Activated CD8-positive, alpha-beta memory T cell treated with anti-CD3 and anti-CD28 coated beads, Interleukin-2, amount 10 ng/mL, durations not matched to agents 7 days and 5 days (primary cell): ENCODE measurements around the gene SLC19A3. TPM values are rescaled to one million over a fixed set of nuclear protein-coding genes. Genes with fewer than 3 reads are reported as not detected.
"Not testable (repeated sequence)": the region's sequence is repeated elsewhere in the genome, so short reads cannot be mapped to it uniquely, and the experiment has no call there.

Experiments
- ATAC-seq: fragments of 150-1000 bp; cut with Tn5 transposase; one replicate; pipeline ENCODE4 v1.10.0; 2021; ENCODE audit warnings: moderate library complexity
- CTCF ChIA-PET: fragments of 350-600 bp; sonication (Branson Sonifier 250); formaldehyde crosslinking; loops from one replicate; lab custom pipeline; 2021; ENCODE audit warnings: antibody characterized with exemption; lab: Charles Lee
- DNase-seq: peaks from one replicate; pipeline ENCODE4 v3.0.0-alpha.2; 2020
- H3K27ac Mint-ChIP-seq: one replicate; pipeline ENCODE4 v1.8.0; 2021; ENCODE audit warnings: mild to moderate bottlenecking, mixed read lengths
- H3K27me3 Mint-ChIP-seq: one replicate; pipeline ENCODE4 v1.8.0; 2021; ENCODE audit warnings: mixed read lengths
- H3K36me3 Mint-ChIP-seq: one replicate; pipeline ENCODE4 v1.8.0; 2021; ENCODE audit warnings: mild to moderate bottlenecking, mixed read lengths
- H3K4me1 Mint-ChIP-seq: one replicate; pipeline ENCODE4 v1.8.0; 2021; ENCODE audit warnings: mixed read lengths
- H3K4me3 Mint-ChIP-seq: one replicate; pipeline ENCODE4 v1.8.0; 2021; ENCODE audit warnings: mild to moderate bottlenecking, moderate library complexity, mixed read lengths
- H3K9me3 Mint-ChIP-seq: one replicate; pipeline ENCODE4 v1.8.0; 2022; ENCODE audit warnings: low read depth, mixed read lengths
- total RNA-seq, 2 experiments: library from RNA; stranded (reverse); gene quantifications; one replicate each; pipeline ENCODE4 v1.2.3, GENCODE V29; 2021

Gene SLC19A3
- total RNA-seq, 2 experiments from 2014 or later = not detected

GRCh38 chr2:227722821-227723220, 5.0 kb upstream of the SLC19A3 start:
- CTCF ChIA-PET, H3K4me1 Mint-ChIP-seq, H3K36me3 Mint-ChIP-seq, H3K4me3 Mint-ChIP-seq, DNase-seq, H3K27ac Mint-ChIP-seq, H3K9me3 Mint-ChIP-seq, ATAC-seq: not testable (repeated sequence)
- peaks cover 18% of the 10 kb centered on the region for H3K27me3 Mint-ChIP-seq

- CTCF ChIA-PET = no interaction called here
- Mint-ChIP-seq H3K4me1 (no peaks in the 10 kb centered on the region), H3K4me3 (no peak overlapping the region), H3K36me3 (no peaks in the 10 kb centered on the region), H3K27me3 (peaks cover 27% of the 10 kb centered on the region), H3K9me3 (no peaks in the 10 kb centered on the region), H3K27ac (no peak overlapping the region)
- no peak for DNase-seq
- no peak for ATAC-seq
These were observed 2.9 kb upstream of the SLC19A3 start for GRCh38 chr2:227720680-227721079.

GRCh38 chr2:227719641-227720040, 1.8 kb upstream of the SLC19A3 start:
- no peak overlapping the region for H3K27ac Mint-ChIP-seq
- H3K36me3 Mint-ChIP-seq = no peaks in the 10 kb centered on the region
- DNase-seq = no peak
- H3K27me3 Mint-ChIP-seq = peaks cover 27% of the 10 kb centered on the region
- CTCF ChIA-PET = no interaction called here
- H3K9me3 Mint-ChIP-seq = no peaks in the 10 kb centered on the region
- H3K4me3 Mint-ChIP-seq = no peak overlapping the region
- no peak for ATAC-seq
- no peaks in the 10 kb centered on the region for H3K4me1 Mint-ChIP-seq

GRCh38 chr2:227716501-227716900, 1.3 kb downstream of the SLC19A3 start:
- DNase-seq (no peak), ATAC-seq (no peak)
- H3K4me3 Mint-ChIP-seq = no peak overlapping the region
- no peak overlapping the region for H3K27ac Mint-ChIP-seq
- no peaks in the 10 kb centered on the region for H3K9me3 Mint-ChIP-seq
- no peaks in the 10 kb centered on the region for H3K36me3 Mint-ChIP-seq
- CTCF ChIA-PET = interaction anchor here (0.7 kb wide), 1 partner anchor 306 kb away, joined by 3 read pairs; no protein-coding TSS in a partner anchor
- no peaks in the 10 kb centered on the region for H3K4me1 Mint-ChIP-seq
- H3K27me3 Mint-ChIP-seq = peaks cover 13% of the 10 kb centered on the region

DNA sequence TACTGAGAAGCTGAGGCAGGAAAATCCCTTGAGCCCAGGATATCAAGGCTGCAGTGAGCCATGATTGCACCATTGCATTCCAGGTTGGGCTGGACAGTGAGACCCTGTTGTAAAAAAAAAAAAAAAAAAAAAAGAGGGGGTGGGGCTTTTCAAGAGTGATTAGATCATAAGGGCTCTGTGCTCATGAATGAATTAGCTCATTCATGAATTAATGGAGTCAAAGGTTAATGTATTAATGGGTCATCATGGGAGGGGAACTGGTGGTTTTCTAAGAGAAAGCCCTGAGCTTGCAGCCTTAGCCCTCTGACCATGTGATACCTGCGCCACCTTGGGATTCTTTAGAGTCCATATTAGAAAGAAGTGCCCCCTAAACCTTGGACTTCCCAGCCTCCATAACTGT, 4.5 kb downstream of the SLC19A3 start:
- ATAC-seq (no peak), DNase-seq (no peak)
- CTCF ChIA-PET = interaction anchor here (1.1 kb wide), 1 partner anchor 55 kb away, joined by 3 read pairs; no protein-coding TSS in a partner anchor
- Mint-ChIP-seq H3K4me3 (no peak overlapping the region), H3K27me3 (peaks cover 13% of the 10 kb centered on the region), H3K9me3 (no peaks in the 10 kb centered on the region), H3K27ac (no peak overlapping the region), H3K4me1 (no peaks in the 10 kb centered on the region), H3K36me3 (no peaks in the 10 kb centered on the region)

GRCh38 chr2:227710986-227711385, 6.8 kb downstream of the SLC19A3 start:
- Mint-ChIP-seq H3K4me1 (no peaks in the 10 kb centered on the region), H3K27me3 (no peaks in the 10 kb centered on the region), H3K27ac (no peak overlapping the region), H3K4me3 (no peak overlapping the region), H3K9me3 (no peaks in the 10 kb centered on the region), H3K36me3 (no peaks in the 10 kb centered on the region)
- ATAC-seq = no peak
- CTCF ChIA-PET = no interaction called here
- no peak for DNase-seq

DNA sequence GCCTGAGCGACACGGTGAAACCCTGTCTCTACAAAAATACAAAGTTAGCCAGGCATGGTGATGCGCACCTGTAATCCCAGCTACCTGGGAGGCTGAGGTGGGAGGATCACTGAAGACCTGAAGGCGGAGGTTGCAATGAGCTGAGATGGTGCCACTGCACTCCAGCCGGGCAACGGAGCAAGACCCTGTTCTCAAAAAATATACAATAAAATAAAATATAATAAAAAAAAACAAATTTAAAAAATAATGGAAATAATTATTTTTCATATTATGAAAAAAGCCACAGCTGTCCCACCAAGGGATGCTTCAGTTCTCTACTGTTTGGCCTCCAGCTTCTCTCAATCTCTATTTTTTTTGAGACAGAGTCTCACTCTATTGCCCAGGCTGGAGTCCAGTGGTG, 10.4 kb downstream of the SLC19A3 start:
- H3K27me3 Mint-ChIP-seq = peaks cover 7% of the 10 kb centered on the region
- no peaks in the 10 kb centered on the region for H3K9me3 Mint-ChIP-seq
- CTCF ChIA-PET = no interaction called here
- no peaks in the 10 kb centered on the region for H3K36me3 Mint-ChIP-seq
- no peak overlapping the region for H3K27ac Mint-ChIP-seq
- ATAC-seq = no peak
- DNase-seq = no peak
- no peak overlapping the region for H3K4me3 Mint-ChIP-seq
- H3K4me1 Mint-ChIP-seq = no peaks in the 10 kb centered on the region

- peaks cover 7% of the 10 kb centered on the region for H3K27me3 Mint-ChIP-seq
- CTCF ChIA-PET = no interaction called here
- no peaks in the 10 kb centered on the region for H3K36me3 Mint-ChIP-seq
- ATAC-seq (no peak), DNase-seq (no peak)
- H3K27ac Mint-ChIP-seq = no peak overlapping the region
- H3K9me3 Mint-ChIP-seq = no peaks in the 10 kb centered on the region
- no peak overlapping the region for H3K4me3 Mint-ChIP-seq
- H3K4me1 Mint-ChIP-seq = no peaks in the 10 kb centered on the region
These were observed 11.0 kb downstream of the SLC19A3 start for GRCh38 chr2:227706859-227707258.

DNA sequence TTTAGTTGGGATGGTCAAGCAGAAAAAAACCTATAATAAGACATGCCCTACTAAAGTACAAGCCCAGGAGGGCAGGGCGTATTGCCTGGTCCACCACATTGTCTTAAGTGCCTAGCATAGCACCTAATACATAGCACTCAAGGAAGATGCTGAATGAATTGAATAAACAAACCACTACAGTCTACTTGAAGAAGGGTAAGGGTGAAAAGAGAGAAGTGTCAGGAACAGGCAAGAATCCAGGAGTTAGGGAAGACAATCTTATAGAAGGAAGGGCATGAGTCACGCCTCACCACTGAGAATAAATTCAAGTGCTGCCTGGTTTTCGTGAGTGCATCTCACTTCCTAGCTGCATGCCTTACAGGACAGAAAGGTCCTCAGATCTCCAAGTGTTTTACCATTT, 13.9 kb downstream of the SLC19A3 start:
- Mint-ChIP-seq H3K27ac (no peak overlapping the region), H3K4me3 (no peak overlapping the region), H3K36me3 (no peaks in the 10 kb centered on the region), H3K9me3 (no peaks in the 10 kb centered on the region), H3K4me1 (no peaks in the 10 kb centered on the region), H3K27me3 (peaks cover 7% of the 10 kb centered on the region)
- DNase-seq = no peak
- CTCF ChIA-PET = no interaction called here
- no peak for ATAC-seq

- Mint-ChIP-seq H3K9me3 (no peaks in the 10 kb centered on the region), H3K27ac (no peak overlapping the region), H3K4me3 (no peak overlapping the region), H3K4me1 (no peaks in the 10 kb centered on the region), H3K36me3 (no peaks in the 10 kb centered on the region), H3K27me3 (peaks cover 7% of the 10 kb centered on the region)
- DNase-seq (no peak), ATAC-seq (no peak)
- CTCF ChIA-PET = no interaction called here
These were observed 14.5 kb downstream of the SLC19A3 start for GRCh38 chr2:227703280-227703732.

DNA sequence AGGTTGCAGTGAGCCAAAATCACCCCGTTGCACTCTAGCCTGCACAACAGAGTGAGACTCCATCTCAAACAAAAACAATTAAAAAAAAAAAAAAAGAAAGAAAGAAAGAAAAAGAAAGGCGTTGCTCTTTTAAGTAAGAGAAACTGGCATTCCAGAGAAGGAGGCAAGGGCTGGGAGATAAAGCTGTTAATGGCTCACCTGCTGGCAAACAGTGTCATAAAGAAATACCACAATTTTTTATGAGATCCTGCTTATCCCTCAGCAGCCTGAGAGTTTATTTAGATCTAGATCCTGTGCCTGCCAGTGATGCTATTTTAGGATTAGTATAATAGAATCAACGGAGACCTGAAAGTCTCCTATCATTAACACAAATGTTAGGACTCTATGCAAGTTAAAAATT, 16.3 kb downstream of the SLC19A3 start:
- Mint-ChIP-seq H3K4me1 (no peaks in the 10 kb centered on the region), H3K9me3 (no peaks in the 10 kb centered on the region), H3K27ac (no peak overlapping the region), H3K36me3 (no peaks in the 10 kb centered on the region), H3K4me3 (no peak overlapping the region), H3K27me3 (peaks cover 7% of the 10 kb centered on the region)
- CTCF ChIA-PET = no interaction called here
- ATAC-seq (no peak), DNase-seq (no peak)

- no peak for ATAC-seq
- Mint-ChIP-seq H3K27me3 (peaks cover 17% of the 10 kb centered on the region), H3K4me1 (no peaks in the 10 kb centered on the region), H3K36me3 (no peaks in the 10 kb centered on the region), H3K27ac (no peak overlapping the region), H3K4me3 (no peak overlapping the region), H3K9me3 (no peaks in the 10 kb centered on the region)
- no peak for DNase-seq
- CTCF ChIA-PET = no interaction called here
These were observed 20.7 kb downstream of the SLC19A3 start for GRCh38 chr2:227696990-227697679.

- H3K27me3 Mint-ChIP-seq = peaks cover 21% of the 10 kb centered on the region
- H3K27ac Mint-ChIP-seq = no peak overlapping the region
- DNase-seq = no peak
- H3K4me3 Mint-ChIP-seq = no peak overlapping the region
- CTCF ChIA-PET = no interaction called here
- no peaks in the 10 kb centered on the region for H3K36me3 Mint-ChIP-seq
- H3K9me3 Mint-ChIP-seq = no peaks in the 10 kb centered on the region
- H3K4me1 Mint-ChIP-seq = no peaks in the 10 kb centered on the region
- ATAC-seq = no peak
These were observed 30.6 kb downstream of the SLC19A3 start for GRCh38 chr2:227687189-227687588.

DNA sequence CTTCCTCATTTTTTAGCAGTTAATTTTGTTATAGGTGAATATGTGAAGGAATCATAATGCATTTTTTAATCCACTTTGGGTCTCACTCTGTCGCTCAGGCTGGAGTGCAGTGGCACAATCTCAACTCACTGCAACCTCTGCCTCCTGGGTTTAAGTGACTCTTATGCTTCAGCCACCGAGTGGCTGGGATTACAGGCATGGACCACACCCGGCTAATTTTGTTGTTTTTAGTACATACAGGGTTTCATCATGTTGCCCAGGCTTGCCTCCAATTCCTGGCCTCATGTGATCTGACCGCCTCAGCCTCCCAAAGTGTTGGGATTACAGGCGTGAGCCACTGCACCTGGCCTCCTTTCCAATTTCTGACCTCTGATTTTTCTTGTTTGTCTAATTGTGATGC, 33.6 kb downstream of the SLC19A3 start:
- H3K27ac Mint-ChIP-seq = no peak overlapping the region
- CTCF ChIA-PET = no interaction called here
- H3K4me1 Mint-ChIP-seq = no peaks in the 10 kb centered on the region
- peaks cover 7% of the 10 kb centered on the region for H3K27me3 Mint-ChIP-seq
- no peak overlapping the region for H3K4me3 Mint-ChIP-seq
- no peaks in the 10 kb centered on the region for H3K9me3 Mint-ChIP-seq
- ATAC-seq (no peak), DNase-seq (no peak)
- no peaks in the 10 kb centered on the region for H3K36me3 Mint-ChIP-seq
